ENCODE data around the gene IFT27.
A peak's percentile ranks its signal among the peaks of the same experiment; 100 is the strongest.

The IFT27 gene

GRCh38 chr22:36775964-36776669 lies at the start of gene IFT27:
Gene IFT27 (minus strand): TSS chr22:36776119. CDS start chr22:36775707, 412 bp downstream.
- CTCF ChIA-PET, result interaction anchor here (0.6 to 1.4 kb wide), 3 partner anchors 19 to 242 kb away, joined by 3 to 6 read pairs (median 4); no protein-coding TSS in a partner anchor
- DNase-seq (ENCODE audit: low spot score), result peak; percentile 100
- H3K27ac ChIP-seq, result peak within 1 kb of the TSS; percentile 73
- POLR2A ChIA-PET (ENCODE audit: low non-redundant PET), result interaction anchor here (0.7 kb wide), 1 partner anchor 42 kb away, joined by 3 read pairs; no protein-coding TSS in a partner anchor
- no peak for TF ChIP-seq CTCF (conservative IDR thresholded peaks at IDR 0.05; ENCODE audit: low read depth)

GRCh38 chr22:36824655-36825054 lies 48.7 kb upstream of the IFT27 start:
- POLR2A ChIA-PET (ENCODE audit: low non-redundant PET), result no interaction called here
- H3K27ac ChIP-seq, result no peak overlapping the region
- DNase-seq (ENCODE audit: low spot score), result no peak
- TF ChIP-seq CTCF (conservative IDR thresholded peaks at IDR 0.05; ENCODE audit: low read depth), result no peak
- CTCF ChIA-PET, result no interaction called here

- ChIA-PET CTCF (interaction anchor here (0.6 kb wide), 1 partner anchor 29 kb away, joined by 5 read pairs; no protein-coding TSS in a partner anchor), POLR2A (ENCODE audit: low non-redundant PET) (no interaction called here)
- TF ChIP-seq CTCF (conservative IDR thresholded peaks at IDR 0.05; ENCODE audit: low read depth), result no peak
- no peak for DNase-seq (ENCODE audit: low spot score)
- H3K27ac ChIP-seq, result no peak overlapping the region
These were observed 47.4 kb upstream of the IFT27 start for GRCh38 chr22:36823186-36823839.

GRCh38 chr22:36822581-36822980 lies 46.7 kb upstream of the IFT27 start:
- ChIA-PET CTCF (no interaction called here), POLR2A (ENCODE audit: low non-redundant PET) (no interaction called here)
- no peak for DNase-seq (ENCODE audit: low spot score)
- no peak for TF ChIP-seq CTCF (conservative IDR thresholded peaks at IDR 0.05; ENCODE audit: low read depth)
- H3K27ac ChIP-seq, result no peak overlapping the region

- no peak for DNase-seq (ENCODE audit: low spot score)
- POLR2A ChIA-PET (ENCODE audit: low non-redundant PET), result no interaction called here
- H3K27ac ChIP-seq, result no peak overlapping the region
- CTCF ChIA-PET, result interaction anchor here (2.3 kb wide), 1 partner anchor 37 kb away, joined by 9 read pairs; no protein-coding TSS in a partner anchor
- TF ChIP-seq CTCF (conservative IDR thresholded peaks at IDR 0.05; ENCODE audit: low read depth), result no peak
These were observed 43.2 kb upstream of the IFT27 start for GRCh38 chr22:36819112-36819511.

GRCh38 chr22:36818010-36818642 lies 42.2 kb upstream of the IFT27 start:
- TF ChIP-seq CTCF (conservative IDR thresholded peaks at IDR 0.05; ENCODE audit: low read depth), result no peak
- peak; percentile 17 for DNase-seq (ENCODE audit: low spot score)

More at GRCh38 chr22:36818010-36818642, 42.2 kb upstream of the IFT27 start:
- no peak overlapping the region for H3K27ac ChIP-seq
- ChIA-PET POLR2A (ENCODE audit: low non-redundant PET) (interaction anchor here (1.0 kb wide), 1 partner anchor 42 kb away, joined by 3 read pairs; the partner anchor contains the start of gene IFT27), CTCF (no interaction called here)

Measured in RWPE1 (cell line).